Measurements from ENCODE around the gene NEMP2.
"Not testable (repeated sequence)": the region's sequence is repeated elsewhere in the genome, so short reads cannot be mapped to it uniquely, and the experiment has no call there.

The NEMP2 gene

DNA sequence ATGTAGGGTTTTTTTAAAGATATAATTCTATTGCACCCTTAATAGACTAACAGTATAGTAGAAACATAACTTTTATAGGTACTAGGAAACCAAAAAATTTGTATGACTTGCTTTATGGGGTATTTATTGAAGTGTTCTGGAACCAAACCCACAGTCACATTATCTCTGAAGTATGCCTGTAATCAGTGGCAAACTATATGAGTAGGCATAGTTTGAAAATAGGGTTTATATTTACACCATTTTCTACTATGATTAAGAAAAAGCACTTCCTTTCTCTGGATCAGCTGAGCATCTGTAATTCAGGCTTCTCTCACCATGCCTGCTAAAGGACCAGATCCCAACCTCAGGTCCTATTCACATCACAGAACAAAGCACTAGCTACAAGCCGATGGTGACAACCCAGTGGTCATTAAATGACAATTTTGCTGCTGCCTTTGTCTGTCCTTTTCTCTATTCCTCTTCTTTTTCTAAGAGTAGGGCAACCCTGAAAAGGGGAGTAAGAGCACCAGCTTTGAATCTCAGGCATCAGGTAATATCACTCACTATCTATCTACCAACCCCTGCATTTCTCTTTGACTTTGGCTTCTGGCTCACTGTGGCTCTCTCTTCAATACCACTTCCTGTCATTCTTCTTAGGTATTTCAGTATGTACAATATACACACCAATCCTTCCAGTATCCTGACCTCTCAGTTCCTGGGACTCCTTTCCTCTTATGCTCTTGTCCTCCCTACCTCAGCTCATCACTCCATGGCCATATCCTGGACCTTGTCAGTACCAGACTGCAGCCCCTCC lies 14.4 kb downstream of the NEMP2 start:
- DNase-seq = peak; percentile 35

- no peak for DNase-seq
Observed at GRCh38 chr2:190517468-190517867, 17.1 kb downstream of the NEMP2 start.

DNA sequence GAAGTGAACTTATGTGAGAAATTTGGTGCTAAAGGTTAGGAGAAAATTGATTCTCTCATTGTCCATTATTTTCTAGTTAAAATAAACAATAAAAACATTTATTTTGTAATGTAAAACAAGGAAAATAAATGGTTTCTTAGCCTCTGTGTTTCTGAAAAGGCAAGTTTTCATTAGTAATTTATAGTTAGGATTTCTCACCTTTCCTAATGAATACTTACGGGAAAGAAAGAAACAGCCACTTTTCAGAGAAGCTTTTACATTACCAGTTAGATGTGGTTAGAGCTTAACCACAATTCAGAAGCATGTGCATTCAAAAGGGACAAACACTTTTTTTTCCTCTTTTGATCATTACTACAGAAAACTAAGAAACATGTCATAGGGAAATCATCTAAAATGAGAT lies 18.8 kb downstream of the NEMP2 start:
- DNase-seq = peak; percentile 59

DNA sequence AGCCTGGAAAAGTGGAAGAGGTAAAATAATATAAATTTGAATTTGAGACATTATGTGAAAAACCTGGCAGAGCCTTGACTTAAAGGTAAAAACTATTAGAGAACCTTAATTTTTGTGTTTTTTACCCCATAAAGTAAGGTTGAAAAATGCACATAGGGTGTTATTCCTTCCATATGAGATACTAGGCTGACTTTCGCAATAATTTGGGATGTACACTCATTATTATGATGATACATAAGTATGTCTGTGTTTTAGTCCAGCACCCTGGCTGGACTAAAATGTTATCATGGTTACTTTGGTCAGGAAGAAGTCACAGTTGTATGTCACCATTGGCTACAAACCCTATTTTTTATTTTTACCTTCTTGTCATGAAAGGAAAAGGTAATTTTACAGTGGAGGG lies 19.8 kb downstream of the NEMP2 start:
- DNase-seq = no peak

DNA sequence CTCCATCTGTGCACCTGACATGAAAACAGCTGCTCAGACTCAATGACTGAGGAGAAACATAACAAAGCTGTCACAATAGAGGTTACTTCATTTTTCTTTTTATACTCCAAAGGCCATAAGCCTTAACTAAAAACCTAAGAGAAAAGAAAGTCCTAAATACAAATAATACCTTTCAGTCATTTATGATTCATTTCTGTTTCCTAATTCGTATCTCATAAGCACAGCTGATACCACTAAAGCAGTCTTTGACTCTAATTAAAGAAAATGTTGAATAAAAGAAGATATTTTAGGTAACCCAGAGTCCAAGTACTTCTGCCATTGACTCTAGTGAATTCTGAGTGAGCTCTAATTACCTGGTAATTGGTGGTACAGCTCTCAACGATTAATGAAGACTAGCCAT lies 20.6 kb downstream of the NEMP2 start:
- no peak for DNase-seq

DNA sequence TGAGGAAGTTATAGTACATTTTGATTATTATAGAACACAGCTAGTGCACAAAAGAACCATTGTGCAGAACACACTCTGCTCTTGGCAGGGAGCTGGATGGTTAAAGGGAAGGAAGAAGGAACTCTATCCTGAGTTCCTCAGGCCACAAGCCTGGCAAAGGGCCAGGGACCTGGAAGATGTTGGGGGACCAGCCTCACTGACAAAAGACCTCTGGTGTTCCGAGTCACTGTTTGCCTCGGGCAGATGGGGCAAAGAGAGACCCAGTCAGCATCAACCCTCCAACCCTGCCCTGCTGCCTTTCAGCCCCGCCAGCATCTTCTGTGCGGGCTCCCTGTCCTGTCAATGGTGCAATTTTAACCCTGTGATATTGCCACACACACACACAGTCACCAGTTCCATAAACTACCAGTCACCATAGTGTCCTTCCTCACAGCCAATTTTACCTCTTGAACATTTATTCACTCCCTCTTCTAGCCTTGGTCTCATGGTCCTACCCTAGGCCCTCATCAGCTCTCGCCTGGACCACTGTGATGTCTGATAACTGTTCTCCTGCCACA lies 21.9 kb downstream of the NEMP2 start:
- DNase-seq = no peak

DNA sequence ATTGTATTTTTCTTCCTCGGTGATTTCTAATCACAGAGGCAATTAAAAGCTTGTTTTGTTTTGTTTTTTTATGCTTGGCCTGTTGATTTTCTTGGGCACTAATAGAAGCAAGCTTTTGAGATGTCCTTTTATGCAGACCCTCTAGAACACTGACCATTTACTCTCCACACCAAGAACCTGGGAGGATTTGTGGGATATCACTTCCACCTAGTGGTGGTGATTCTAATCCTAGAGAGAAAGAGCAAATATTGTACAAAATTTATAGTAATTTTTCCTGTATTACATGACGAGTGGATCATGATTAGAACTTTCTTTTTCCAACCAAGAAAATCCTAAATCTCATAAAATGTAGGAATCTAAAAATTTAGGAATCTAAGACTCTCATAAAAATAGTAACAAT lies 23.4 kb downstream of the NEMP2 start:
- DNase-seq = no peak

DNA sequence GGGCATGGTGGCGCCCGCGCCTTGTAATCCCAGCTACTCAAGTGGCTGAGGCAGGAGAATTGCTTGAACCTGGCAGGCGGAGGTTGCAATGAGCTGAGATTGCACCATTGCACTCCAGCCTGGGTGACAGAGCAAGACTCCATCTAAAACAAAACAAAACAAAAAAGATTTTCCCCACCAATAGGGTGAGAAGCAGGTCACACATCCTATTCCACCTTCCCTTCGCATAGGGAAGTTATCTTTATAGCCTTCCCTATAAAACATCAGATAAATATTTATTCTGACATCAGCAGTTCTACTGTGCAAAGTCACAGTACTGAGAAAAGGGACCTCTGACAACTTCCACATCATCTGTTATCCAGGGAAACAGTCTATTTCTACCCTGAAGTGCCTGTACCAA lies 24.6 kb downstream of the NEMP2 start:
- not testable (repeated sequence) for DNase-seq

- no peak for DNase-seq
Observed at GRCh38 chr2:190507135-190507534, 27.4 kb downstream of the NEMP2 start.

GRCh38 chr2:190506666-190507065 lies 27.9 kb downstream of the NEMP2 start:
- no peak for DNase-seq

- DNase-seq = no peak
Observed at GRCh38 chr2:190505696-190506095, 28.8 kb downstream of the NEMP2 start.

- DNase-seq = no peak
Observed at GRCh38 chr2:190504912-190505311, 29.6 kb downstream of the NEMP2 start.

GRCh38 chr2:190503088-190503487 lies 31.4 kb downstream of the NEMP2 start:
- no peak for DNase-seq

DNA sequence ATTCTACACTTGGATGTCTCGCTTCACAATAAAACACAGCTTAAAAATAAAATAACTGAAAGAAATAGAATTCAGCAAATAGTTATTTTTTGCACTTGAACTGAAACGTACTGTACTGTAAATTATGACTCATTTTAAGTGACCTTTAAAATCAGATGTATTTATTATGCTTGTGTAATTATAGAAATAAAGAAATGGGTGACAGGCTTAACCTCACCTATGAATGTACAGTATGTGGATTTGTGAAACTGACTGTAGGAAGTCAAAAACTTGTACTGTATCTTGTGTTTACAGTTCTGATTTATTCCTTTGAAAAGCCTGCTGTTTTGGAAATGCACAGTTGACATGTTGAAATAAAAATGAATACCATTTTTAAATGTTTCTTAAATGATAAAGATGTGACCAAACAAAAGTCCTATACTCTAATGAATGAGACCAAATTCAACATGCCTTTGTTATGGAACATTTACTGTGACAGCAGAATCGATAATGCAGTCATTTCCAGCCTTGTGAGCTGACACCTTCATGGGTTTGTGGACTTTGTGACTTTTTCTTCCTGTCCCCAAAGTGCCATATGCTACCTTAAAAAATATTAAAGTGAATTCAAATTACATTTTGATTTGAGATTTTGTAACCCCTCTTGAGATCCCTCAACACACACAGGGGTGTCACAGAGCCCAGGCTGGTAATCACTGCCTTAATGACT lies 32.7 kb downstream of the NEMP2 start:
- no peak for DNase-seq

GRCh38 chr2:190501231-190501630 lies 33.3 kb downstream of the NEMP2 start:
- no peak for DNase-seq

GRCh38 chr2:190500054-190500502 lies 34.4 kb downstream of the NEMP2 start:
- no peak for DNase-seq

- no peak for DNase-seq
Observed at GRCh38 chr2:190499273-190499672, 35.2 kb downstream of the NEMP2 start.

DNA sequence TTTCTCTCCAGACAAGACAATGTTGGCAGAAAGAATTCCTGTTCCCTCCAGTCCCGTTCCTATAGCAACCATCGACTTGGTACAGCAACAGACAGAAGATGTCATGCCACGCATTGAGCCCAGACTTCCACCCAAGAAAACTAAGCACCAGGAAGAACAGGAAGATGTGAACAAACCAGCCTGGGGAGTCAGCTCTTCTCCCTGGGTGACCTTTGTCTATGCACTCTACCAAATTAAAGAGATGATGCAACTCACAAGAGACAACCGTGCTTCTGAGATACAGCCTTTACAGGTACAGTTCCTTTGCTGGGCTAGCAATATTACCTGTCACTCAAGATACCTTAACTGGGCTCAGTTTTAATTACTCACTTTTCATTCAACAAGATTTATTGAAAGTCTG lies 37.1 kb downstream of the NEMP2 start:
- DNase-seq = no peak

- DNase-seq = not testable (repeated sequence)
Observed at GRCh38 chr2:190494600-190495227, 39.8 kb downstream of the NEMP2 start.

GRCh38 chr2:190493095-190493494 lies 41.4 kb downstream of the NEMP2 start:
- DNase-seq = no peak

- DNase-seq = no peak
Observed at GRCh38 chr2:190490502-190490901, 44.0 kb downstream of the NEMP2 start.

- no peak for DNase-seq
Observed at GRCh38 chr2:190489475-190489874, 45.0 kb downstream of the NEMP2 start.

- DNase-seq = no peak
Observed at GRCh38 chr2:190488516-190489233, 45.8 kb downstream of the NEMP2 start.

Measured in CD4-positive, alpha-beta T cell treated with Interleukin-4 for 4 hours (primary cell).